ENCODE measurements around the gene DIO2.

The DIO2 gene

GRCh38 chr14:80167793-80168448 lies 43.4 kb downstream of the DIO2 start:
- DNase-seq, result no peak

GRCh38 chr14:80164991-80165721 lies 46.1 kb downstream of the DIO2 start:
- DNase-seq, result no peak

DNA sequence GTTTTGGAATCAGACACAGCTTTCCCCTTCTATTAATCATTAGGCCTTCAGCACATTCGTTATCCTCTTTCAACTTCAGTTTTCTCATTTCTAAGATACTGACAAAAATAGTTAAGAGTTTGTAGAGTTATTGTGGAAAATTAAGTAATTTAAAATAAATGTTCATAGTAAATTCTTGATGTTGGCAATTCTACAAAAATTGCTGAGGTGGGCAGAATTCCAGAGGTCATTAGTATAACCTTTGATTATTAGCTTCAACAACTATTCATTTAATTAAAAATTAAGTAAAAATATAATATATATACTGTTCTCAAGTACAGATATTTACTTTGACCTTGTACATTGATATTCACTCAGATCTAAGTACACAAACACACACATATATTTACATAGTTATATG lies 58.5 kb downstream of the DIO2 start:
- no peak for DNase-seq

DNA sequence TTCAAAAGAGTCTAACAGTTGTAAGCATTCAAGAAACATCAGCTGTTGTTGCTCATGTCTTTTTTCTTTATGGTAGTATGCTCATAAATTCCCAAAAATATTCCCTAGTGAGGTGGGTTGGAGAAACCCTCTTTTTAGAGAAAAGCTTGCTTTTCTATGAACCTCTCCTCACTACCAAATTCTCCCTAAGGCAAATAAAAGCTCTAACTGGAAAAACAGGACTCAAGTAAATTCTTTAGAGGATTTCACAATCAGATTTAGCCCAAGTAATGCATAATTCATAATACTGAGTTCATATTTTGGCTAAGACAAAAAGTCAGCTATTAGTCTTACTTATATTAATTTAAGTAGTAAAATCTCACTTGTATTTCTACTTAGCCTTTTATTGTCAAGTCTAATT lies 59.1 kb downstream of the DIO2 start:
- no peak for DNase-seq

DNA sequence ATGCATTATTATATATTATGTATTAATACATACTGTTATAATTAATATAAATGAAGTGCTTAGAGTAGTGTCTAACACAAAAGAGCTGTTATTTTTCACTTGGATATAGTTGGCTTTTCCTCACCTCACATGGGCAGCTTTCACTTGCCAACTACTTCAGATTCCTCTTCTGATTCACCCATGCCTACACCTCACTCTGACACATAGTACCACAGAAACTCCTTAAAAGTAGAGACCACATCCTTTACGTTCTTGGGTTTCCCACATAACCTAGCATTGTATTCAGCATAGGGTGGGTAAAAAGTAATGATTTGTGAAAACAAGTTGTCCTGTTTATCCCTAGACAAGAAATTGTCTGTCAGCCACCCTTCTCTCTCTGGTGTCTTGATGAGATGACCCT lies 61.0 kb downstream of the DIO2 start:
- DNase-seq, result no peak

Data from hippocampal formation (tissue), 2 donors.